Nephron progenitor cell (in vitro differentiated cells): ENCODE measurements around the gene SSX2IP.

Experiments used
- DNase-seq: peaks from one replicate; pipeline ENCODE4 v3.0.0; 2021
- H3K27ac Mint-ChIP-seq: 2 replicates; pipeline ENCODE4 v1.8.0; 2021; ENCODE audit warnings: mild to moderate bottlenecking, moderate library complexity, mixed read lengths
- H3K27me3 Mint-ChIP-seq: 2 replicates; pipeline ENCODE4 v1.8.0; 2021; ENCODE audit warnings: mild to moderate bottlenecking, low read depth, mixed read lengths; ENCODE audit not compliant: poor library complexity
- H3K36me3 Mint-ChIP-seq: 2 replicates; pipeline ENCODE4 v1.8.0; 2021; ENCODE audit warnings: low read depth, mixed read lengths
- H3K4me1 Mint-ChIP-seq: 2 replicates; pipeline ENCODE4 v1.8.0; 2021; ENCODE audit warnings: mixed read lengths
- H3K4me3 Mint-ChIP-seq: 2 replicates; pipeline ENCODE4 v1.8.0; 2021; ENCODE audit warnings: mild to moderate bottlenecking, moderate library complexity, mixed read lengths
- H3K9me3 Mint-ChIP-seq: 2 replicates; pipeline ENCODE4 v1.8.0; 2021; ENCODE audit warnings: mild to moderate bottlenecking, moderate library complexity, mixed read lengths
- TF ChIP-seq, protein P1 (sequence below): fragments of 200-600 bp; sonication (generic); IDR thresholded peaks from 2 replicates; pipeline ENCODE4 v1.5.0; 2021; ENCODE audit warnings: antibody characterized with exemption

The SSX2IP gene

DNA sequence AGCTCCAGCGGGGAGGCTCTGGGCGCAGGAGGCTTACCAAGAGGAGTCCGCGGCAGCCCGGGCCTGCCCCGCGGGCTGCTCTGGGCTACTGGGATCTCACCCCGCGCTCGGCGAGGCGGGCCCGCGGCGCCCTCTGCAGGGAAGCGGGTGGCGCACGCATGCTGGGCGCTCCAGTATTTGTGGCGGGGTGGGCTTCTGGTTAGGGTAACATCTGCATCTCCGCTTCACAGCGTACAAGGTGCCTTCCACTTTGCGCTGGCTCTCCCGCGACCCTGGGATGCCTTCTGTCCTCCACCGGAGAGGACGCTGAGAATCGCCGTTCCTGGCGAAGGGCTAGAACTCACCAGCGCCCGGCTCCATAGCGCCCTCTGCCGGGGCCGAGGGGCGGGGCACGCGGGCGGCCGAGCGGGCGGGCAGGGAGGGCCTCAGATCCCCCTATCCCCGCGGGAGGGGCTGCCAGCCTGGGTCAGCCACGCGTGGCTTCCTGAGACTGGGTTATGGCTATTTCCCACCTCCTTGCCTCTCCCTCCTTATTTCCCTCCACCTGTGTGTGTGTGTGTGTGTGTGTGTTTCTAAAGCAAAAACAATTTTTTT, 69.4 kb downstream of the SSX2IP start:
- Mint-ChIP-seq H3K36me3 (no peaks in the 10 kb centered on the region), H3K9me3 (peaks cover 5% of the 10 kb centered on the region), H3K27ac (no peak overlapping the region), H3K27me3 (peaks cover 10% of the 10 kb centered on the region), H3K4me3 (peak overlapping the region; percentile 86), H3K4me1 (peaks cover 29% of the 10 kb centered on the region)
- TF ChIP-seq, protein P1, sequence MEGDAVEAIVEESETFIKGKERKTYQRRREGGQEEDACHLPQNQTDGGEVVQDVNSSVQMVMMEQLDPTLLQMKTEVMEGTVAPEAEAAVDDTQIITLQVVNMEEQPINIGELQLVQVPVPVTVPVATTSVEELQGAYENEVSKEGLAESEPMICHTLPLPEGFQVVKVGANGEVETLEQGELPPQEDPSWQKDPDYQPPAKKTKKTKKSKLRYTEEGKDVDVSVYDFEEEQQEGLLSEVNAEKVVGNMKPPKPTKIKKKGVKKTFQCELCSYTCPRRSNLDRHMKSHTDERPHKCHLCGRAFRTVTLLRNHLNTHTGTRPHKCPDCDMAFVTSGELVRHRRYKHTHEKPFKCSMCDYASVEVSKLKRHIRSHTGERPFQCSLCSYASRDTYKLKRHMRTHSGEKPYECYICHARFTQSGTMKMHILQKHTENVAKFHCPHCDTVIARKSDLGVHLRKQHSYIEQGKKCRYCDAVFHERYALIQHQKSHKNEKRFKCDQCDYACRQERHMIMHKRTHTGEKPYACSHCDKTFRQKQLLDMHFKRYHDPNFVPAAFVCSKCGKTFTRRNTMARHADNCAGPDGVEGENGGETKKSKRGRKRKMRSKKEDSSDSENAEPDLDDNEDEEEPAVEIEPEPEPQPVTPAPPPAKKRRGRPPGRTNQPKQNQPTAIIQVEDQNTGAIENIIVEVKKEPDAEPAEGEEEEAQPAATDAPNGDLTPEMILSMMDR, result peak; percentile 98
- peak; percentile 89 for DNase-seq

DNA sequence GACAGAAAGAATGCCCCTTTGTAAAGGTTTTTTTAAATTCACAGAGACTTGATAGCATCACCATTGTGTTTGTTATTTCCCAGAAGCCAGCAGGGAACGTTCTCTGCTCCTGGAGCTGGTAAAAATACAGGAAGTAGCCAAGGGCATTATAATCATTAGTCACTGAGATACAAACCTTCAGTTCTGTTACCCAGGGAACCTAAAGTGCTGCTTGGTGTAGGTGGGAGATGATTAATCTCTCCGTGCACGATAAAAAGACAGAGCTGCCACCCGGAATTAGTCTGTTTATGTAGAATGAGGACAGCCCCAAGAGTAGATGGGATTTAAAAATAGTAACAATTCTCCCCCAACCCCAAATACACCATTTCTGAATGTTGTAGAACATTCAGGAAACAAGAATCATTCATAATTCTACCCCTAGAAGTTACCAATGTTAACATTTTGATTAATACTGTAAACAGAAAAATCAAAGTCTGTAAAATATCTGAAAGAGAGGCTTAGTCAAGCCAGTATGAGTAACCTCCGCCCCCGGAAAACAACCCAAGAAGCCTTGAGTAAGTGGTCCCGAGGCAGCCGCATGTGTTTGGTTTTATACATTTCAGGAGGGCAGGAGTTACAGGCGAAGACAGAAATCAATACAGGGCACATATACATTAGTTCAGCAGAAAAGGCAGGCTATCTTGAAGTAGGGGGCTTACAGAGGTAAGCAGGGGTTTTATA, 70.7 kb downstream of the SSX2IP start:
- no peak overlapping the region for H3K27ac Mint-ChIP-seq
- H3K9me3 Mint-ChIP-seq, result peaks cover 15% of the 10 kb centered on the region
- TF ChIP-seq, protein P1, result no peak
- DNase-seq, result no peak
- H3K4me1 Mint-ChIP-seq, result peaks cover 29% of the 10 kb centered on the region
- peak overlapping the region; percentile 73 for H3K4me3 Mint-ChIP-seq
- peaks cover 13% of the 10 kb centered on the region for H3K27me3 Mint-ChIP-seq
- peaks cover 6% of the 10 kb centered on the region for H3K36me3 Mint-ChIP-seq

DNA sequence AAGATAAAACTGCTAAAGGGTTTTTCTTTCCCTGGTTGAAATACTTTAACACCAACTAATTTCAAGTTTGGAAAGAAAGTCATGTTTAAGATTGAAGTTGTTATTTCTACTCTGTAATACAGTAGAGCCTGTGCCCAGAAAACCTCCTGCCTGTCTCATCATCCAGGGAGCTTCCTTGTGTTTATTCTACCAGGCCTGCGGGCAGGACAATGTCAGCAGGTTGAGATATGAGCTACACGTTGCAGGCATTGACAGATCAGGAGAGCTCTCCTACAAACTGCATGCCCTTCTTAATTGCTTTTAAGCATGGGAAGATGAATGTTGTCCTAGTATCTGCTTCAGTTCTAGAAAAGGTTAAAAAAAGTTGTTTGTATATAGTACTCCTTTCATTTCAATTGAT, 72.9 kb downstream of the SSX2IP start:
- H3K27me3 Mint-ChIP-seq, result peaks cover 11% of the 10 kb centered on the region
- no peak overlapping the region for H3K27ac Mint-ChIP-seq
- no peak overlapping the region for H3K4me3 Mint-ChIP-seq
- peaks cover 26% of the 10 kb centered on the region for H3K36me3 Mint-ChIP-seq
- no peak for DNase-seq
- H3K4me1 Mint-ChIP-seq, result peaks cover 29% of the 10 kb centered on the region
- H3K9me3 Mint-ChIP-seq, result peaks cover 37% of the 10 kb centered on the region
- TF ChIP-seq, protein P1, result no peak

DNA sequence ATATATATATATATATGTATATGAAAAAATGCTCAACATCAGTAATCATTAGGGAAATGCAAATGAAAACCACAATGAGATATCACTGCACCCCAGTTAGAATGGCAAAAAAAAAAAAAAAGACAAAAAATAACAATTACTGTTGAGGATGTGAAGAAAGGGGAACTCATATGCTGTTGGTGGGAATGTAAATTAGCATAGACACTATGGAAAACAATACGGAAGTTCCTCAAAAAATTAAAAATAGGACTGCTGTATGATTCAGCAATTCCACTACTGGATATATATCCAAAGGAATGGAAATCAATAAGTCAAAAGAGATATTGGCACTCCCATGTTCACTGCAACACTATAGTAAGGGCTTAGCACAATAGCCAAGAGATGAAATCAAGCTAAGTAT, 74.5 kb downstream of the SSX2IP start:
- DNase-seq, result no peak
- peaks cover 7% of the 10 kb centered on the region for H3K27me3 Mint-ChIP-seq
- TF ChIP-seq, protein P1, result no peak
- H3K4me1 Mint-ChIP-seq, result peaks cover 36% of the 10 kb centered on the region
- H3K9me3 Mint-ChIP-seq, result peaks cover 51% of the 10 kb centered on the region
- no peak overlapping the region for H3K4me3 Mint-ChIP-seq
- no peak overlapping the region for H3K27ac Mint-ChIP-seq
- H3K36me3 Mint-ChIP-seq, result peaks cover 37% of the 10 kb centered on the region

DNA sequence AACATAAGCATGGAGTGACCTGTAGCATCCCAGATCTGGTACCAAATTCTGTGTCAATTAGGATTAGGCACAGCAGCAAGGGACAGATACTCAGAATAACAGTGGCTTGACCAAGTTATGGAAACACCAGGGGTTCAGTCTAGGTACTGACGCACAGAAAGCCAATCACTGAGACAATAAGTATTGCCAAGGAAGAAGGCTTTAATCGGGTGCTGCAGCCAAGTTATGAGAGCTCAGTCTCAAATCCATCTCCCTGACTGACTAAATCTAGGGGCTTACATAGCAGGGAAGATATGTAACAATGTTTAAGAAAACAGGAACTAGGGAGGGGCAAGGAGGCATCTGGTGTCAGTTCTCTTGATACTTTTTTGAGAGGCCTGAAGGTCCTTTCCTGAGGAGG, 76.4 kb downstream of the SSX2IP start:
- H3K9me3 Mint-ChIP-seq, result peaks cover 63% of the 10 kb centered on the region
- TF ChIP-seq, protein P1, result no peak
- H3K4me1 Mint-ChIP-seq, result peaks cover 21% of the 10 kb centered on the region
- H3K27ac Mint-ChIP-seq, result no peak overlapping the region
- peaks cover 44% of the 10 kb centered on the region for H3K36me3 Mint-ChIP-seq
- peaks cover 3% of the 10 kb centered on the region for H3K27me3 Mint-ChIP-seq
- no peak overlapping the region for H3K4me3 Mint-ChIP-seq
- no peak for DNase-seq

DNA sequence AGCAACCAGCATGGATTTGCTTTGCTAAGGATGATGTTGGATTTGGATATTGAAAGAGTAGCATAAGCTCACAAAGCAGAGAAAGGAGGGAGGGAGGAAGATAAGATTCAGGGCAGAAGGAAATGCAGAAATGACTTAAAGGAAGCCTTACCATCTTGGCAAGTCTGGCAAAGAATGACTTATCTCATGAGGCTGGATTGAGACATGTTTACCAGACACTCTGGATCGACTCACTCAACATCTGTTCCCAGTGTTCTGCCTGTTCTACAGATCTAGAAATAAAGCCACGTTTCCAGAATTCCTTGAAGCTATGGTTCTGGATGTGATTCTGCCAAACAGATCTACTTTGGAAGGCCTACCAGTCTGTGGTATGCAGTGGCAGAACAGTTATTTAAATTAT, 77.2 kb downstream of the SSX2IP start:
- Mint-ChIP-seq H3K27me3 (peaks cover 3% of the 10 kb centered on the region), H3K27ac (no peak overlapping the region)

More for the DNA sequence above, 77.2 kb downstream of the SSX2IP start:
- Mint-ChIP-seq H3K4me3 (no peak overlapping the region), H3K4me1 (peaks cover 21% of the 10 kb centered on the region), H3K36me3 (peaks cover 47% of the 10 kb centered on the region), H3K9me3 (peaks cover 71% of the 10 kb centered on the region)
- TF ChIP-seq, protein P1, result no peak
- no peak for DNase-seq
